ENCODE measurements around the gene MUC2. TPM values are rescaled to one million over a fixed set of nuclear protein-coding genes. Genes with fewer than 3 reads are reported as not detected.

The MUC2 gene
- total and polyA plus RNA-seq, 2 donors (not counting 1 experiment from before 2014, with no cell fraction given) = not detected

- H3K4me3 Mint-ChIP-seq = no peak overlapping the region
- no peak overlapping the region for H3K9ac ChIP-seq (ENCODE audit: low read length)
- no peak overlapping the region for H3K27ac Mint-ChIP-seq
- H3K4me1 Mint-ChIP-seq = no peaks in the 10 kb centered on the region
- peaks cover 0 to 11% (median 0%) of the 10 kb centered on the region in 3 donors for H3K9me3 ChIP-seq (ENCODE audit: control extremely low read depth in 1 of 3, control insufficient read depth in 2 of 3, insufficient read depth in 1 of 3, low read length in 2 of 3)
- no peaks in the 10 kb centered on the region for H3K27me3 Mint-ChIP-seq
- H3K79me2 ChIP-seq (ENCODE audit: control insufficient read depth, insufficient read depth, low read length) = no peaks in the 10 kb centered on the region
- H3K27me3 ChIP-seq (replicated peaks in 1 of 4; ENCODE audit: control extremely low read depth in 1 of 4, control insufficient read depth in 3 of 4, insufficient read depth in 4 of 4, low read length in 3 of 4) = no peaks in the 10 kb centered on the region
- ATAC-seq (ENCODE audit: low read depth) (no peak), DNase-seq (no peak)
- no peaks in the 10 kb centered on the region for H3K9me3 Mint-ChIP-seq (ENCODE audit: insufficient read depth)
- H2AFZ ChIP-seq (ENCODE audit: insufficient read depth, low read depth, low read length, poor library complexity, severe bottlenecking) = no peak overlapping the region
- intact Hi-C loops (cut with micrococcal nuclease) = no loop called here
- ChIA-PET CTCF (no interaction called here), POLR2A (no interaction called here)
- no peak overlapping the region for H3K27ac ChIP-seq (ENCODE audit: low read length in 2 of 2)
- no peaks in the 10 kb centered on the region for H4K20me1 ChIP-seq (ENCODE audit: control insufficient read depth, insufficient read depth, low read length, poor library complexity, severe bottlenecking)
- 97% methylated on average over 27 of the region's 33 CpGs for WGBS (ENCODE audit: insufficient coverage)
- no peaks in the 10 kb centered on the region for H3K36me3 ChIP-seq (replicated peaks in 1 of 2; ENCODE audit: control extremely low read depth in 1 of 2, control insufficient read depth in 1 of 2, extremely low read depth in 1 of 2, insufficient read depth in 2 of 2, low read length in 1 of 2)
- H3K4me2 ChIP-seq (replicated peaks; ENCODE audit: low read depth, low read length, poor library complexity, severe bottlenecking) = no peak overlapping the region
- no peak overlapping the region for H3K4me3 ChIP-seq (ENCODE audit: control extremely low read depth in 1 of 5, extremely low read depth in 1 of 5, insufficient read depth in 1 of 5, low read depth in 2 of 5, low read length in 4 of 5)
- H3K4me1 ChIP-seq (ENCODE audit: control insufficient read depth in 2 of 2, insufficient read depth in 2 of 2, low read length in 2 of 2) = no peaks in the 10 kb centered on the region
- TF ChIP-seq CTCF (IDR thresholded peaks at IDR 0.05) = no peak
- no peak for TF ChIP-seq EZH2 (IDR thresholded peaks at IDR 0.05; ENCODE audit: borderline replicate concordance, insufficient read depth, low read depth, low read length, poor library complexity, severe bottlenecking)
Measured at GRCh38 chr11:1088927-1089737, 14.5 kb downstream of the MUC2 start.
